Skeletal muscle satellite cell (primary cell): Measurements from ENCODE around the gene RPRD1B.

Experiments
- H3K27me3 ChIP-seq: 2 replicates; pipeline ENCODE4 v1.7.0; 2013; ENCODE audit warnings: low read length; ENCODE audit not compliant: control insufficient read depth, insufficient read depth
- H3K36me3 ChIP-seq: 2 replicates; pipeline ENCODE4 v1.7.0; 2013; ENCODE audit warnings: mild to moderate bottlenecking, control low read depth, low read length; ENCODE audit not compliant: insufficient read depth
- H3K4me1 ChIP-seq: 2 replicates; pipeline ENCODE4 v1.7.0; 2013; ENCODE audit warnings: low read length; ENCODE audit not compliant: control insufficient read depth, insufficient read depth
- H3K4me2 ChIP-seq: 2 replicates; pipeline ENCODE4 v1.7.0; 2013; ENCODE audit warnings: mild to moderate bottlenecking, low read length
- H3K4me3 ChIP-seq: 2 replicates; pipeline ENCODE4 v1.7.0; 2013; ENCODE audit warnings: low read length
- H3K9ac ChIP-seq: 2 replicates; pipeline ENCODE4 v1.7.0; 2013; ENCODE audit warnings: mild to moderate bottlenecking, low read depth, low read length, moderate library complexity
- H3K9me3 ChIP-seq: replicated peaks from 2 replicates; pipeline ENCODE4 v1.7.0; 2013; ENCODE audit warnings: mild to moderate bottlenecking, control low read depth, low read length

The RPRD1B gene

DNA sequence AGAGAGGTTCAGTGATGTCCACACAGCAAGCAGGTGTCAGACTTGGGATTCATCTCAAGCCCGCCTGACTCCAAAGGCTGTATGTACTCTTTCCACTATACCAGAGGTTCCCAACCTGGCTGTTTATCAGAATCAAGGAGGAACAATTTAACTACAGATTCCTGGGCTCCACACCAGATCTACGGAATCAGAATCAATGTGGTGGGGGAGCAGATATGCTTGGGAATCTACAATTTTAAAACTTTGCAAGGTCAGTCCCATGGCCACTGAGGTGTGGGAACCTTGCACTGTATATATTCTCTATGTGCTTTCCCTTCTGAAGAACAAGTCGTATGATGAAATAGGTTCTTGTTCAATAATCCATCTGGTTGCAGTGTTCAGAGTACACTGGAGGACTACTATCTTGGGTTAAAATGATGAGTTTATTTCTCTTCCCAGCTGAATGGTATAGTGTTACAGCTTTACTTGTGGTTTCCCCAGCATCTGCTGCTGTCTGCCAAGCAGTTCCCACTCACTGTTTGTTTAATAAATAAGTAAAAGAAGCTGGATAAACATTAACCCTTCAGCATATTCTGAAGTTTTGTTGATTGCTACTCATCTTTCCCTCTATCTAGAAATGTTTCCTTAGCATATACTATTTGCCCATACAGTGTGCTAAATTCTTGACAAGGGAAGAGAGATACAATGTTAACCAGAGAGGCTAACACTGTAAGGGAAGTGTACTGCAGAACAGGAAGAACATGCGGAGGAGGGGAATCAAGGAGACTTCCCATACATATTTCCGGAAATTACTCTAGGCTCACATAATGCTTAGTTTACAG is 10.2 kb upstream of the RPRD1B start:
- Histone ChIP-seq H3K27me3 (no peaks in the 10 kb centered on the region), H3K36me3 (peaks cover 4% of the 10 kb centered on the region), H3K4me2 (peak overlapping the region; percentile 72), H3K9me3 (no peaks in the 10 kb centered on the region), H3K9ac (peak overlapping the region; percentile 6), H3K4me1 (peaks cover 35% of the 10 kb centered on the region), H3K4me3 (peak overlapping the region; percentile 49)

DNA sequence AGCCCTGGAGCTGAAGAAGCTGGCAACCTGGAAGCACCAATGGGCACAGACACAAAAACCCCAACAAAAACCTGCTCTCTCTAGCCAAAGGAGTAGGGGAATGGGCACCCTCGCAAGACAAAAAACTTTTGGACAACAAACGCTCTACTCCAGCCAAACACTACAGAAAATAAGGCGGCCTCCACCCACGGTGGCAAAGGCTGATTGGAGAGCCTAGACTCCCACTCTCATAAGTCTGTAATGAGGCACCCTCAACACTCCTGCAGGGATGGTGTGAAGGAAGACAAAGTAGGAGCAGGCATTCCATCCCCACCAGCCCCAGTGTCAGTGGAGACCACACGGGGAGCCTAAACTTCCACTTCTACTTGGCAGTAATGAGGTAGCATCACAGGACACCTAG is 9.1 kb upstream of the RPRD1B start:
- Histone ChIP-seq H3K9ac (peak overlapping the region; percentile 6), H3K4me3 (peak overlapping the region; percentile 14), H3K9me3 (no peaks in the 10 kb centered on the region), H3K36me3 (no peaks in the 10 kb centered on the region), H3K4me1 (peaks cover 35% of the 10 kb centered on the region), H3K4me2 (peak overlapping the region; percentile 72), H3K27me3 (no peaks in the 10 kb centered on the region)

DNA sequence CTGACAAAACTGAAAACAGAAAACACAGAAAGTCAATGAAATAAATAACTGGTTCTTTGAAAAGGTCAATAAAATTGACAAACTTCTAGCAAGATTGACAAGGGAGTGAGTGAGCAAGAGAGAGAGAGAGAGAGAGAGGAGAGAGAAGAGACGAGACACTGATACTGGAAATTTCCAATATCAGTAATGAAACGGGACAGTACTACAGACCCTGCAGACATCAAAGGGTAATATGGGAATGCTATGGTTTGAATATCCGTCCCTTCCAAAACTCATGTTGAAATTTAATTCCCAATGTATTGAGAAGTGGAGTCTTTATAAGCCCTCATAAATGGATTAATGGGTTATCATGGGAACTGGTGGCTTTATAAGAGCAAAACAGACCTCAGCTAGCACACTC is 4.1 kb upstream of the RPRD1B start:
- Histone ChIP-seq H3K9ac (no peak overlapping the region), H3K27me3 (no peaks in the 10 kb centered on the region), H3K9me3 (no peaks in the 10 kb centered on the region), H3K4me2 (no peak overlapping the region), H3K4me1 (peaks cover 15% of the 10 kb centered on the region), H3K4me3 (no peak overlapping the region), H3K36me3 (no peaks in the 10 kb centered on the region)

DNA sequence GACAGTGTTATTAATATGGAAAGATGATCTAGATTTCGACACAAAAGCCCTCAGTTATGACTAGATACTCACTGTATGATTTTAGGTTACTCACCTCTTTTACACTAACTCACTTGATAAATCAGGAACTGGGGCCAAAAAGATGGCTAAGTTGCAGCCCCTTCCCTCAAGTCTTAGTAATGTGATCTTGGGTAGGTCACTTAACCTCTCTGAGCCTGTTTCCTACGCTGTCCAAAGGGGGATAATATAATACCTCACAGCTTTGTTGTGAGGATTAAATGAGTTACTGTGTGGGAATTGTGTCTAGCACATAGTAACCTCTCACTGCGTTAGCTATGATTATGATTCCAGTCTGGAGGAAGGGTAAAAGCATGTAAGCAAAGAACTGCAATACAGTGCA is 1.6 kb upstream of the RPRD1B start:
- peak overlapping the region; percentile 81 for H3K4me2 ChIP-seq
- peaks cover 20% of the 10 kb centered on the region for H3K4me1 ChIP-seq
- H3K9ac ChIP-seq = peak overlapping the region; percentile 97
- no peaks in the 10 kb centered on the region for H3K27me3 ChIP-seq
- peak overlapping the region; percentile 95 for H3K4me3 ChIP-seq
- H3K9me3 ChIP-seq = no peaks in the 10 kb centered on the region
- H3K36me3 ChIP-seq = peaks cover 15% of the 10 kb centered on the region

GRCh38 chr20:38032585-38033329 is 789 bp upstream of the RPRD1B start:
- H3K36me3 ChIP-seq = peaks cover 15% of the 10 kb centered on the region
- H3K4me3 ChIP-seq = peak overlapping the region; percentile 95
- peak overlapping the region; percentile 97 for H3K9ac ChIP-seq
- H3K9me3 ChIP-seq = no peaks in the 10 kb centered on the region
- peak overlapping the region; percentile 81 for H3K4me2 ChIP-seq
- H3K27me3 ChIP-seq = no peaks in the 10 kb centered on the region
- H3K4me1 ChIP-seq = peaks cover 20% of the 10 kb centered on the region

- Histone ChIP-seq H3K9me3 (no peaks in the 10 kb centered on the region), H3K36me3 (peaks cover 15% of the 10 kb centered on the region), H3K27me3 (no peaks in the 10 kb centered on the region), H3K4me2 (peak overlapping the region; percentile 81), H3K9ac (peak overlapping the region; percentile 97), H3K4me3 (peak overlapping the region; percentile 95), H3K4me1 (peaks cover 20% of the 10 kb centered on the region)
Observed at GRCh38 chr20:38034108-38034649, 633 bp downstream of the RPRD1B start.

DNA sequence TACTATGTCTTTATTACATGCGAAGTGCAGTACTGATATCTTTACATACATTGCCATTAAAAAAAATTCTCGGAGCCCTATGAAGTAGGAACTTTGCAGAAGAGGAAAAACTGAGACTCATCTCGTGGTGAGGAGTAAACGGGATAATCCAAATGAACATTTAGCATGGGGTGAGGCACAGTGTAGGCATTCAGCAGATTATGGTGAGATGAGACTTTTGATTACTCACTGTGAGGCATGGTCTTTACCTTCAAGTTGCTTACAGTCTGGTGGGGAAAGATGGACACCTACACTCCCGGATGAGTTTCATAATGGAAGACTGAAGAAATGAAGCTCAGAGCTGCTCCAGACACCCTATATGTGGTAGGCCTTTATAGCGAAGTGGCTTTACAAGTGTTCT is 1.4 kb downstream of the RPRD1B start:
- peaks cover 16% of the 10 kb centered on the region for H3K36me3 ChIP-seq
- H3K9me3 ChIP-seq = no peaks in the 10 kb centered on the region
- peak overlapping the region; percentile 95 for H3K4me3 ChIP-seq
- H3K27me3 ChIP-seq = no peaks in the 10 kb centered on the region
- H3K4me2 ChIP-seq = peak overlapping the region; percentile 81
- peaks cover 20% of the 10 kb centered on the region for H3K4me1 ChIP-seq
- peak overlapping the region; percentile 97 for H3K9ac ChIP-seq

GRCh38 chr20:38036366-38036765 is 2.8 kb downstream of the RPRD1B start:
- Histone ChIP-seq H3K9ac (no peak overlapping the region), H3K4me3 (no peak overlapping the region), H3K4me2 (peak overlapping the region; percentile 31), H3K27me3 (no peaks in the 10 kb centered on the region), H3K4me1 (peaks cover 20% of the 10 kb centered on the region), H3K36me3 (peaks cover 27% of the 10 kb centered on the region), H3K9me3 (no peaks in the 10 kb centered on the region)

DNA sequence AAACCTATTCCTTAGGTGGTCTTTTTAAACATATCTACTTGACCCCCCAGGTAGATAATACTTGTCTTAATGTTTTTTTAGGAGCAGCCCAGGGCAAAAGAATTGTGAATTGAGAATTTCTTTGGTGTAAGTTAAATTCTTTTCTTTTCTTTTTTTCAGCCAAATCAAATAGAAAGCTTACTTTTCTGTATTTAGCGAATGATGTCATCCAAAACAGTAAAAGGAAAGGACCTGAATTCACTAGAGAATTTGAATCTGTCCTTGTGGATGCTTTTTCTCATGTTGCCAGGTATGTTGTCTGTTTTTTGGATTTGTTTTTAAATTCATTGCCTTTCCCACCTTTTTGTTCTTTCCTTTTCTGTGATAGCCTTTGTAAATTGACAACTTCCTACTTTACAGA is 6.7 kb downstream of the RPRD1B start:
- Histone ChIP-seq H3K27me3 (no peaks in the 10 kb centered on the region), H3K4me3 (no peak overlapping the region), H3K36me3 (peaks cover 49% of the 10 kb centered on the region), H3K9ac (no peak overlapping the region), H3K4me1 (peaks cover 16% of the 10 kb centered on the region), H3K4me2 (no peak overlapping the region), H3K9me3 (no peaks in the 10 kb centered on the region)

DNA sequence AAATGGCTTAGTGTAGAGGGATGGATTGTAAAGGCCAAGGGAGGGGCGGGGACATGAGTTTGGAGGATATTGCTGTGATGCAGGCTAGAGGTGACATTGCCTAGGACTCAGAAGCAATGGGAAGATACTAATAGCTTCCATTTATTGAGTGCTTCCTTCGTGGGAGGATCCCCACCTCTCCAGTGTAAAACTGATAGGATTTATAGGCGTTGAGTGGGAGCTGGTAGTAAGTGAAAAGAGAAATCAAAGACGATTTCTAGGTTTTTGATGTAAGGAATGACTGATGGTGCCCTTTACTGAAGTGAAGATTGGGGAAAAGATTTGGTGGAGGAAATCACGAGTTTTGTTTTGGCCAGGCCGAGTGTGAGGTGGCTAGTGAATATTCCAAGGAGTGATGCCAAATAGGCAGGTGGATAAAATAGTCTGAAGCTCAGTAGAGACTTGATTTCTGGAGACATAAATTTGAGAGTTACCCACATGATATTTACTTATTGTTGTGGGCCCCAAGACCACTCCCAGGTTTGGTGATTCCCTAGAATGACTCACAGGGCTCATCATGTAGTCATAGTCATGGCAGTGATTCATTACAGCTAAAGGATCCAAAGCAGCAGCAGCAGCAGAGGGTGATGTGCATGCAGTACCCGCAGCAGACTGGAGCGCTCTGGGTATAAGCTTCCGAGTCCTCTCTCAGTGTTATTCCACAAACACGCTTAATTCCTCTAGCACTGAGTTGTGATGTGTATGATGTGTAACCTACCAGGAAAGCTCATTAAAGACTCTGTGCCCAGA is 10.2 kb downstream of the RPRD1B start:
- H3K9ac ChIP-seq = no peak overlapping the region
- H3K4me2 ChIP-seq = peak overlapping the region; percentile 52
- no peaks in the 10 kb centered on the region for H3K27me3 ChIP-seq
- peaks cover 44% of the 10 kb centered on the region for H3K36me3 ChIP-seq
- no peak overlapping the region for H3K4me3 ChIP-seq
- H3K9me3 ChIP-seq = no peaks in the 10 kb centered on the region
- peaks cover 20% of the 10 kb centered on the region for H3K4me1 ChIP-seq

DNA sequence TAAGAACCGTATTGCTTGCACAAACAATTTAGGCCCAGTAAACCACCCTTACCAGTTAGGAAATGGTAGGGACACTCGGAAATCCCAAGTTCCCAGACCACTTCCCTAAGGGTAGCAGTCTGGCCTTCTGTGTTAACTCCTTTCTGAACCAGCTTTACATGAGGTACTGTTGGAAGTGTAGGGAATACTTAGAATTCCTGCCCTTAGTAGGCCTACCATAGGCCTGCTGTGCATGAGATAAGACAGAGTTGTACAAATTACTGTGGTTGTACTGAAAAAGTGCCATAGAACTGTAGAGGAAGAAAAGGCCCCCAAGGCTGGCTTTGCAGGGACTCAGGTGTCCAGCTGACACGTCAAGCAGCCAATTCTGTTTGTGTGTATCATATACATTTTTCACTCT is 11.1 kb downstream of the RPRD1B start:
- Histone ChIP-seq H3K36me3 (peaks cover 50% of the 10 kb centered on the region), H3K4me1 (peaks cover 23% of the 10 kb centered on the region), H3K9me3 (no peaks in the 10 kb centered on the region), H3K27me3 (no peaks in the 10 kb centered on the region), H3K4me3 (no peak overlapping the region), H3K9ac (no peak overlapping the region), H3K4me2 (no peak overlapping the region)
